Upper lobe of left lung (tissue), 6 donors: ENCODE data around the gene KRT74. TPM values are rescaled to one million over a fixed set of nuclear protein-coding genes. Genes with fewer than 3 reads are reported as not detected.
A peak's percentile ranks its signal among the peaks of the same experiment; 100 is the strongest.

ENCODE experiments used
- ATAC-seq, 2 donors: fragments of 200-7000 bp; cut with Tn5 transposase; one replicate each; pipeline ENCODE4 v1.9.1; 2022; ENCODE audit warnings: mild to moderate bottlenecking in 2 of 2, moderate library complexity in 2 of 2; ENCODE audit not compliant: low FRiP score in 2 of 2
- DNase-seq, 2 donors: peaks; one replicate each; pipeline ENCODE4 v3.0.0-alpha.2; 2019 to 2020
- H3K27ac ChIP-seq, 4 donors: fragments of 200-600 bp; sonication (generic); one replicate each; pipeline ENCODE4 v1.5.1; 2016 to 2019
- H3K27me3 ChIP-seq, 4 donors: fragments of 200-600 bp; sonication (generic); one replicate each; pipeline ENCODE4 v1.5.1; 2017 to 2019
- H3K36me3 ChIP-seq, 4 donors: fragments of 200-600 bp; sonication (generic); one replicate each; pipeline ENCODE4 v1.5.1; 2016 to 2019
- H3K4me1 ChIP-seq, 4 donors: fragments of 200-600 bp; sonication (generic); one replicate each; pipeline ENCODE4 v1.5.1; 2018 to 2019
- H3K4me3 ChIP-seq, 4 donors: fragments of 200-600 bp; sonication (generic); one replicate each; pipeline ENCODE4 v1.5.1; 2017 to 2019; ENCODE audit warnings: mild to moderate bottlenecking in 2 of 4, moderate library complexity in 1 of 4
- H3K9me3 ChIP-seq, 4 donors: fragments of 200-600 bp; sonication (generic); one replicate each; pipeline ENCODE4 v1.5.1; 2018 to 2019
- EP300 ChIP-seq, 4 donors: sonication (generic); formaldehyde crosslinking; IDR thresholded peaks; one replicate each; pipeline ENCODE4 v1.5.1; 2017; ENCODE audit warnings: antibody characterized with exemption in 4 of 4, control low read depth in 2 of 4
- POLR2A ChIP-seq, 4 donors: fragments of 450-650 bp; IDR thresholded peaks; one replicate each; pipeline ENCODE4 v1.5.1; 2016 to 2017; ENCODE audit warnings: antibody characterized with exemption in 4 of 4, mild to moderate bottlenecking in 2 of 4
- POLR2AphosphoS5 ChIP-seq, 2 donors: sonication (generic); formaldehyde crosslinking; IDR thresholded peaks; one replicate each; pipeline ENCODE4 v1.5.1; 2017; ENCODE audit warnings: antibody characterized with exemption in 2 of 2
- WGBS, 2 donors: methylation state at CpG; one replicate each; pipeline ENCODE4 v1.1.5; 2017 to 2018; 5-methylcytosine and 5-hydroxymethylcytosine counted together
- total RNA-seq, 6 donors: library from RNA; depleted of rRNA in 4 of 6; stranded (reverse); fragments of >200 nt in 4 of 6; gene quantifications; one replicate each; pipeline versions ENCODE4 v1.1.0 to v1.2.1, GENCODE V29; 2016 to 2021
- TF ChIP-seq, protein P1 (sequence below), 6 experiments: fragments of 450-650 bp in 4 of 6; fragments of 200-600 bp in 2 of 6; sonication (generic) in 2 of 6; IDR thresholded peaks; one replicate each; pipeline ENCODE4 v1.5.1; 2016 to 2019; ENCODE audit warnings: antibody characterized with exemption in 6 of 6
- donor health status: DM: no; HTN: no; CAD: no; lungs with moderate emphysema.
- donor health status: DM: no; HTN: yes; CAD: no; lungs with severe emphysema.

The KRT74 gene
- total RNA-seq, 6 donors from 2014 or later: not detected

DNA sequence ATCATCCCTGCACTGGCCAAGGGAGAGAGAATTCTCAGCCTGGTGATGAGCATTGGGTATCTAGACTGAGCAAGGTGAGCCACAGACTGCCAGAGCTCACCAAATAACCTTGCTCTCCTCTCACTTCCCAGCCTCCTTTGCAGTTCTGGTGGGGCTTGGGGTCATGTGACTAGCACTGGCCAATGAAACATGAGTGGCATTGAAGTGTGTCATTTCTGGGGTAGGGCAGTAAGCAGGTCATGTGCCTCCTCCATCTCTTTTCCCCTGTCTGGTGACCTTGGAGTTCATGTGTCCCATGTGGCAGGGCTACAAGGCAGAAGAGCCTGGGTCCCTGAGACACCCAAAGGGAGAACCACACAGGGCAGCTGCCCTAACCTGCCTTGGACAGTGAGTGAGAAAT, 31.2 kb upstream of the KRT74 start:
- H3K27me3 ChIP-seq: peaks cover 0 to 15% (median 6%) of the 10 kb centered on the region in 4 donors
- DNase-seq: no peak
- no peak for ATAC-seq

DNA sequence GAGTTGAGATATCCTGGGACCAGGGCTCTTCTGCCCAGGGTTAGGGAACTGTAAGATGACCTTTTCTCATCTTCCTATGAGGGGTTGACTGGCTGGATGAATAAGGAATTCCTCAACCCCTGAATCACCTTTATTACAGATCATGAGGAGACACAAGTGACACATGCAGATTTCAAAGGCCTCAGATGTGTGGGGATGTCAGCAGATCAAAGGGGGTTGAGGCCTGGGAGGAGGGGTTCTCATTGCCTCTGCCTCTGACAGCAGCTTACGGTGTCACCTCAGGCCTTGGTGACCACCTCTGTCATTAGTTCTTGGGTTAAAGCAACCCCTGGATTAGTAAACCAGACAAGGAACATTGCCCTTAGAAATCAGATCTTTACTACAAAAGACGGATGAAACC, 29.7 kb upstream of the KRT74 start:
- DNase-seq (no peak), ATAC-seq (no peak)
- H3K4me3 ChIP-seq: no peak overlapping the region
- 38 to 87% methylated on average over 2 of the region's 2 CpGs for WGBS, 2 donors
- H3K27me3 ChIP-seq: peaks cover 0 to 15% (median 6%) of the 10 kb centered on the region in 4 donors
- TF ChIP-seq EP300 (IDR thresholded peaks at IDR 0.05): no peak
- TF ChIP-seq, protein P1, sequence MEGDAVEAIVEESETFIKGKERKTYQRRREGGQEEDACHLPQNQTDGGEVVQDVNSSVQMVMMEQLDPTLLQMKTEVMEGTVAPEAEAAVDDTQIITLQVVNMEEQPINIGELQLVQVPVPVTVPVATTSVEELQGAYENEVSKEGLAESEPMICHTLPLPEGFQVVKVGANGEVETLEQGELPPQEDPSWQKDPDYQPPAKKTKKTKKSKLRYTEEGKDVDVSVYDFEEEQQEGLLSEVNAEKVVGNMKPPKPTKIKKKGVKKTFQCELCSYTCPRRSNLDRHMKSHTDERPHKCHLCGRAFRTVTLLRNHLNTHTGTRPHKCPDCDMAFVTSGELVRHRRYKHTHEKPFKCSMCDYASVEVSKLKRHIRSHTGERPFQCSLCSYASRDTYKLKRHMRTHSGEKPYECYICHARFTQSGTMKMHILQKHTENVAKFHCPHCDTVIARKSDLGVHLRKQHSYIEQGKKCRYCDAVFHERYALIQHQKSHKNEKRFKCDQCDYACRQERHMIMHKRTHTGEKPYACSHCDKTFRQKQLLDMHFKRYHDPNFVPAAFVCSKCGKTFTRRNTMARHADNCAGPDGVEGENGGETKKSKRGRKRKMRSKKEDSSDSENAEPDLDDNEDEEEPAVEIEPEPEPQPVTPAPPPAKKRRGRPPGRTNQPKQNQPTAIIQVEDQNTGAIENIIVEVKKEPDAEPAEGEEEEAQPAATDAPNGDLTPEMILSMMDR (IDR thresholded peaks at IDR 0.05): no peak
- TF ChIP-seq POLR2AphosphoS5 (IDR thresholded peaks at IDR 0.05): no peak
- no peak for TF ChIP-seq POLR2A (IDR thresholded peaks at IDR 0.05)
- no peaks in the 10 kb centered on the region for H3K4me1 ChIP-seq
- H3K9me3 ChIP-seq: no peaks in the 10 kb centered on the region
- H3K36me3 ChIP-seq: no peaks in the 10 kb centered on the region
- H3K27ac ChIP-seq: no peak overlapping the region

More for the DNA sequence above, 31.2 kb upstream of the KRT74 start:
- Histone ChIP-seq H3K36me3 (no peaks in the 10 kb centered on the region), H3K4me1 (no peaks in the 10 kb centered on the region), H3K27ac (no peak overlapping the region), H3K9me3 (no peaks in the 10 kb centered on the region), H3K4me3 (no peak overlapping the region)
- TF ChIP-seq EP300 (IDR thresholded peaks at IDR 0.05): no peak
- no peak for TF ChIP-seq POLR2AphosphoS5 (IDR thresholded peaks at IDR 0.05)
- TF ChIP-seq, protein P1 (IDR thresholded peaks at IDR 0.05): no peak
- no peak for TF ChIP-seq POLR2A (IDR thresholded peaks at IDR 0.05)

DNA sequence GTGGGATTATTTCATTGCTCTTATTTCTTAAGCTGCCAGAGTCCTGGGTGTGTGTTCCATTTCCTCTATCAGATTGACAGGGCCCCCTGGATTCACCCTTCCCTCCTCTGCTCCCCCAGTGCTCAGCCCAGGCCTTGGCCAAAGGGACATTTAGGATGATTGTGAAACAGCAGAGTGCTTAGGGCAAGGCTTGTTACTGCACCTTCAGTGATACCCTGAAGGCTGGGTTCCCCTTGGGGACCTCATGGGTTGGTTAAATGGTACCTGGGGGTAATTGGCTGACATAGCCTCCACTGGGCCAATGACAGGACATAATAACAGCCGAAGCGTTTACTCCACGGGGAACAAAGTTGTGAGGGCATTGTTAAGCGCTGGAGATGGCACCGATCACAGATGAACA, 28.9 kb upstream of the KRT74 start:
- no peaks in the 10 kb centered on the region for H3K9me3 ChIP-seq
- ATAC-seq: no peak
- TF ChIP-seq POLR2AphosphoS5 (IDR thresholded peaks at IDR 0.05) (no peak), EP300 (IDR thresholded peaks at IDR 0.05) (no peak), POLR2A (IDR thresholded peaks at IDR 0.05) (no peak)
- TF ChIP-seq, protein P1 (IDR thresholded peaks at IDR 0.05): no peak
- H3K27ac ChIP-seq: no peak overlapping the region
- DNase-seq: no peak
- H3K4me1 ChIP-seq: no peaks in the 10 kb centered on the region
- no peaks in the 10 kb centered on the region for H3K36me3 ChIP-seq
- H3K4me3 ChIP-seq: no peak overlapping the region
- 88 to 90% methylated on average over 5 of the region's 5 CpGs for WGBS, 2 donors
- peaks cover 0 to 15% (median 6%) of the 10 kb centered on the region in 4 donors for H3K27me3 ChIP-seq

DNA sequence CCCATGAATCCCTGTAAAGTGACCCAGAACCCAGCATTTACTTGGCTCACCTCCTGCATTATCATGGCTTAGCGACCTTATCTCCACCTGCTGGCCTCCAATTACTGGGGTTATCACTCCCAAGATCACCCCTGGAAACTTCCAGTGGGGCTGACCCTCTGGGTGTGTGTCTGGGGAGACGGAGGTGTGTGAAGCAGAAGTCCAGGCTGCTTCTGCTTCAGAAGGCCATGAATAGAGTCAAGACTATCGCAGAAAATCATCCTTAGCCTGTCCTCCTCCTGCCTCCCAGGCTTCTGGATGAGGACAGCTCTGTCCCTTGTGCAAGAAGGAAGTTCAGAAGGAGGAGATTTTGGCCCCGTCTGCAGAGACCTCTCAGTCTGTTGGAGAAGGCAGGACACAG, 28.0 kb upstream of the KRT74 start:
- H3K4me3 ChIP-seq: no peak overlapping the region
- H3K4me1 ChIP-seq: no peaks in the 10 kb centered on the region
- ATAC-seq: no peak
- DNase-seq: no peak
- H3K27ac ChIP-seq: no peak overlapping the region
- no peaks in the 10 kb centered on the region for H3K36me3 ChIP-seq
- WGBS, 2 donors: 58 to 77% methylated on average over 4 of the region's 4 CpGs
- no peak for TF ChIP-seq EP300 (IDR thresholded peaks at IDR 0.05)
- TF ChIP-seq POLR2A (IDR thresholded peaks at IDR 0.05): no peak
- TF ChIP-seq, protein P1 (IDR thresholded peaks at IDR 0.05): no peak
- no peak for TF ChIP-seq POLR2AphosphoS5 (IDR thresholded peaks at IDR 0.05)
- peaks cover 0 to 15% (median 6%) of the 10 kb centered on the region in 4 donors for H3K27me3 ChIP-seq
- no peaks in the 10 kb centered on the region for H3K9me3 ChIP-seq

DNA sequence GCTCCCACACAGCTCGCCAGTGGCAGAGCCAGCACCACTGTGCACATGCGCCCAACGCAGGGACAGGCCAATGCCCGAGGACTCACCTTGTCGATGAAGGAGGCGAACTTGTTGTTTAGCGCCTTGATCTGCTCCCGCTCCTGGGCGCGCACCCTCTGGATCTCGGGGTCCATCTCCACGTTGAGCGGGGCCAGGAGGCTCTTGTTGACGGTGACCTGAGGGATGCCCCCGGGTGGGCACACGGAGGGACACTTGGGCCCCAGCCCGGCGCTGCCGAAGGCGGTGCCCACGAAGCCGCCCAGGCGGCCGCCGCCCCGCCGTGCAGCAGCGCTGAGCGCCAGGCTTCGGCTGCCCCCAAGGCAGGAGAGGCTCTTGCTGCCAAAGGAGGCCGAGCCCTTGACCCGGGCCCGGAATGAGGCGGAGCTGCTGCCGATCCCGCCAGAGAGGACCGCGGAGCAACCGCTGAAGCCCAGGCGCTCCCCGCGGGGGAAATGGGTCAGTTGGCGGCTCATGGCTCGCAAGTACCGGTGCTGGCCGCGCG, 27.4 kb upstream of the KRT74 start, which contains the start of gene KRT72:
Gene KRT72 (minus strand): TSS at position 523 of the 541 bp plus-strand sequence. CDS start 11 bp downstream, at position 512.
- DNase-seq (peak in 1 of 2 donors; percentile 78), ATAC-seq (peak in 1 of 2 donors; percentile 14)
- H3K4me1 ChIP-seq: no peaks in the 10 kb centered on the region
- H3K27ac ChIP-seq: no peak within 1 kb of the TSS
- H3K9me3 ChIP-seq: no peaks in the 10 kb centered on the region
- no peaks in the 10 kb centered on the region for H3K36me3 ChIP-seq
- no peak within 1 kb of the TSS for H3K4me3 ChIP-seq
- peaks cover 0 to 15% (median 6%) of the 10 kb centered on the region in 4 donors for H3K27me3 ChIP-seq
- WGBS, 2 donors: 27 to 77% methylated on average over 14 to 30 of the region's 48 CpGs
- TF ChIP-seq POLR2A (IDR thresholded peaks at IDR 0.05): no peak
- TF ChIP-seq POLR2AphosphoS5 (IDR thresholded peaks at IDR 0.05): no peak
- TF ChIP-seq, protein P1 (IDR thresholded peaks at IDR 0.05): no peak
- TF ChIP-seq EP300 (IDR thresholded peaks at IDR 0.05): no peak
